CD4-positive, alpha-beta T cell (primary cell): ENCODE data around the gene DNAJB6. TPM values are rescaled to one million over a fixed set of nuclear protein-coding genes. Genes with fewer than 3 reads are reported as not detected.

Source experiments
- ATAC-seq: fragments of 200-7000 bp; cut with Tn5 transposase; one replicate; pipeline ENCODE4 v1.10.0; 2022; ENCODE audit warnings: mild to moderate bottlenecking; ENCODE audit not compliant: poor library complexity
- CTCF ChIA-PET: fragments of 350-600 bp; sonication (Branson Sonifier 250); formaldehyde crosslinking; loops from one replicate; lab custom pipeline; 2021; ENCODE audit warnings: antibody characterized with exemption, inconsistent platforms; lab: Charles Lee
- POLR2A ChIA-PET: fragments of 350-600 bp; sonication (Branson Sonifier 250); formaldehyde crosslinking; loops from one replicate; lab custom pipeline; 2021; ENCODE audit warnings: antibody characterized with exemption, inconsistent platforms; lab: Charles Lee
- DNase-seq, 14 experiments: peaks; one replicate each; pipeline ENCODE4 v3.0.0-alpha.2; 2013 to 2020; ENCODE audit warnings: mixed read lengths in 2 of 14
- H3K27ac ChIP-seq, 2 donors: one replicate each; pipeline versions ENCODE4 v1.5.1 to v1.7.0; 2013; ENCODE audit warnings: low read length in 2 of 2, low read depth in 1 of 2, mild to moderate bottlenecking in 1 of 2
- H3K27me3 ChIP-seq, 2 experiments: 1 replicate in 1 of 2; 2 replicates in 1 of 2; pipeline versions ENCODE4 v1.6.1 to v1.7.0; 2013; ENCODE audit warnings: low read length in 2 of 2, control low read depth in 1 of 2, mild to moderate bottlenecking in 1 of 2, moderate library complexity in 1 of 2; ENCODE audit not compliant: insufficient read depth in 2 of 2, control insufficient read depth in 1 of 2
- H3K36me3 ChIP-seq: one replicate; pipeline ENCODE4 v1.6.1; 2013; ENCODE audit warnings: low read length, control low read depth; ENCODE audit not compliant: insufficient read depth
- H3K4me1 ChIP-seq: one replicate; pipeline ENCODE4 v1.6.1; 2013; ENCODE audit warnings: low read length, control low read depth; ENCODE audit not compliant: insufficient read depth
- H3K4me3 ChIP-seq: one replicate; pipeline ENCODE4 v1.5.1; 2013; ENCODE audit warnings: mild to moderate bottlenecking, low read length, moderate library complexity
- H3K9me3 ChIP-seq, 2 experiments: 1 replicate in 1 of 2; 2 replicates in 1 of 2; pipeline versions ENCODE4 v1.6.1 to v1.7.0; 2013; ENCODE audit warnings: low read length in 2 of 2, mild to moderate bottlenecking in 2 of 2, control low read depth in 1 of 2, moderate library complexity in 1 of 2; ENCODE audit not compliant: control insufficient read depth in 1 of 2, insufficient read depth in 1 of 2
- H3K27ac Mint-ChIP-seq: one replicate; pipeline ENCODE4 v1.8.0; 2020; ENCODE audit warnings: mixed read lengths
- H3K27me3 Mint-ChIP-seq: one replicate; pipeline ENCODE4 v1.8.0; 2021; ENCODE audit warnings: mixed read lengths
- H3K36me3 Mint-ChIP-seq: one replicate; pipeline ENCODE4 v1.8.0; 2021; ENCODE audit warnings: low read depth, mixed read lengths
- H3K4me1 Mint-ChIP-seq: one replicate; pipeline ENCODE4 v1.8.0; 2021; ENCODE audit warnings: low read depth, mixed read lengths
- H3K4me3 Mint-ChIP-seq: one replicate; pipeline ENCODE4 v1.8.0; 2020; ENCODE audit warnings: mild to moderate bottlenecking, mixed read lengths
- H3K9me3 Mint-ChIP-seq: one replicate; pipeline ENCODE4 v1.8.0; 2020; ENCODE audit warnings: mixed read lengths
- CTCF ChIP-seq: fragments of 200-600 bp; IDR thresholded peaks from one replicate; pipeline ENCODE4 v1.8.0; 2022; ENCODE audit warnings: antibody characterized with exemption, mild to moderate bottlenecking
- intact Hi-C, 2 experiments: fragments of 100-400 bp; cut with DNase I in 1 of 2; cut with micrococcal nuclease in 1 of 2; formaldehyde crosslinking; loops; one replicate each; pipeline versions ENCODE4 v1.15.1 to v1.9.0; 2023 to 2025; cut with DNase I, micrococcal nuclease
- total RNA-seq, 174 experiments: library from RNA in 2 of 174; stranded (reverse) in 2 of 174; gene quantifications; one replicate each; pipeline ENCODE4 v1.2.3 and lab custom pipeline; 2021 to 2026

Gene DNAJB6
- total RNA-seq, 2 experiments from 2014 or later, result 232 to 242 TPM

GRCh38 chr7:157432541-157432956 is 95.7 kb downstream of the DNAJB6 start:
- ATAC-seq (peak; percentile 47), DNase-seq (peak in 2 of 14 experiments; percentile 28 to 37)
- intact Hi-C loops, result loop anchor here (5.0 to 10.0 kb wide), 7 partner anchors 40 to 282 kb away; no protein-coding TSS in a partner anchor
- ChIA-PET POLR2A (interaction anchor here (1.0 to 1.4 kb wide), 3 partner anchors 13 to 58 kb away, joined by 3 to 9 read pairs (median 4); no protein-coding TSS in a partner anchor), CTCF (no interaction called here)
- peak overlapping the region; percentile 38 for H3K4me3 ChIP-seq
- no peaks in the 10 kb centered on the region for H3K9me3 Mint-ChIP-seq
- TF ChIP-seq CTCF, result no peak
- H3K27ac Mint-ChIP-seq, result no peak overlapping the region
- peaks cover 11% of the 10 kb centered on the region for H3K4me1 Mint-ChIP-seq
- H3K36me3 Mint-ChIP-seq, result no peaks in the 10 kb centered on the region
- no peaks in the 10 kb centered on the region for H3K27me3 ChIP-seq
- no peaks in the 10 kb centered on the region for H3K27me3 Mint-ChIP-seq
- peaks cover 0 to 6% of the 10 kb centered on the region in 2 experiments for H3K9me3 ChIP-seq
- peaks cover 11% of the 10 kb centered on the region for H3K4me1 ChIP-seq
- H3K36me3 ChIP-seq, result no peaks in the 10 kb centered on the region
- H3K4me3 Mint-ChIP-seq, result peak overlapping the region; percentile 56
- no peak overlapping the region for H3K27ac ChIP-seq

- peaks cover 11% of the 10 kb centered on the region for H3K4me1 Mint-ChIP-seq
- Histone ChIP-seq H3K9me3 (peaks cover 0 to 3% of the 10 kb centered on the region in 2 experiments), H3K4me1 (peaks cover 11% of the 10 kb centered on the region), H3K36me3 (no peaks in the 10 kb centered on the region), H3K27me3 (no peaks in the 10 kb centered on the region), H3K27ac (no peak overlapping the region), H3K4me3 (peak overlapping the region; percentile 38)
- TF ChIP-seq CTCF, result peak; percentile 82
- H3K27me3 Mint-ChIP-seq, result no peaks in the 10 kb centered on the region
- intact Hi-C loops, result loop anchor here (1.0 to 10.0 kb wide), 9 partner anchors 39 to 443 kb away; no protein-coding TSS in a partner anchor
- H3K9me3 Mint-ChIP-seq, result no peaks in the 10 kb centered on the region
- POLR2A ChIA-PET, result interaction anchor here (1.0 to 1.4 kb wide), 3 partner anchors 14 to 57 kb away, joined by 3 to 9 read pairs (median 4); no protein-coding TSS in a partner anchor
- DNase-seq, result peak; percentile 46 to 78 (median 58)
- CTCF ChIA-PET, result no interaction called here
- H3K36me3 Mint-ChIP-seq, result no peaks in the 10 kb centered on the region
- peak; percentile 84 for ATAC-seq
- H3K4me3 Mint-ChIP-seq, result peak overlapping the region; percentile 9
- H3K27ac Mint-ChIP-seq, result no peak overlapping the region
These were observed 96.3 kb downstream of the DNAJB6 start for GRCh38 chr7:157432957-157433576.

GRCh38 chr7:157433628-157434027 is 96.8 kb downstream of the DNAJB6 start:
- no peaks in the 10 kb centered on the region for H3K9me3 Mint-ChIP-seq
- ChIA-PET CTCF (no interaction called here), POLR2A (no interaction called here)
- Histone ChIP-seq H3K4me3 (no peak overlapping the region), H3K4me1 (peaks cover 11% of the 10 kb centered on the region), H3K27ac (no peak overlapping the region), H3K9me3 (no peaks in the 10 kb centered on the region), H3K36me3 (no peaks in the 10 kb centered on the region), H3K27me3 (no peaks in the 10 kb centered on the region)
- H3K27me3 Mint-ChIP-seq, result no peaks in the 10 kb centered on the region
- intact Hi-C loops, result loop anchor here (1.0 to 10.0 kb wide), 9 partner anchors 39 to 443 kb away; no protein-coding TSS in a partner anchor
- peak overlapping the region; percentile 3 for H3K4me3 Mint-ChIP-seq
- peaks cover 11% of the 10 kb centered on the region for H3K4me1 Mint-ChIP-seq
- H3K27ac Mint-ChIP-seq, result no peak overlapping the region
- ATAC-seq (no peak), DNase-seq (peak in 1 of 14 experiments; percentile 22)
- H3K36me3 Mint-ChIP-seq, result no peaks in the 10 kb centered on the region
- no peak for TF ChIP-seq CTCF
